ENCODE results near the gene OCIAD1. TPM values are rescaled to one million over a fixed set of nuclear protein-coding genes. Genes with fewer than 3 reads are reported as not detected.
A peak's percentile ranks its signal among the peaks of the same experiment; 100 is the strongest.

OCIAD1 gene
- total and polyA plus RNA-seq, 12 donors, result 97.7 to 403 (median 171) TPM

DNA sequence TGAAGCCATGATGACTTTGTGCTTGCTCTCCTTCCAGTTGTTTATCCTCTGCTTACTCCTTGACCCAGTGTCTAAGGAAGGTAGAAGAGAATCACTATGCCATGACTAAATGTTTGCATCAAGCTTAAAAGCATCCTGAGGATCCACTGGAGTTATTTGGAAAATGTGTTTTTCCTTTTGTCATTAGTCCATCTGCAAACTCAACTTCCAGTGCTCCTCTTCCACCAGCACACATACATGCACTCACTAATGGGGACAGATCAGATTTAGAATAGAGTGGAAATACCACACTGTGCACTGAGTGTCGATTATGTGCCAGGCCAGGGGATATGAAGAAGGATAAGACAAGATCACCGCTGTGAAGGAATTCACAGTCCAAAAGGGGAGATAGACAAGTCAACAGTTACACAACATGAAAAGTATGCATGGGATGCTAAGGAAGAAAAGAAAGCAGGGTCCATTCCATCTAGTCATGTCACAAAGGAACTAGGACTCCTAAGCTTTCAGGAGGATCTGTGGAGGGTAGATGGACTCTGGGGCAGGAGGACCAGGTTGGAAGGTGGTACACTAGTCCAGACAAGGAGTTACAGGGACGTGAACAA, 73.8 kb downstream of the OCIAD1 start:
- Histone ChIP-seq H3K4me1 (replicated peaks in 1 of 2) (peaks cover 3 to 18% of the 10 kb centered on the region in 2 donors), H3K4me3 (no peak overlapping the region), H3K36me3 (replicated peaks in 1 of 2) (no peaks in the 10 kb centered on the region), H3K27ac (no peak overlapping the region), H3K9me3 (replicated peaks in 1 of 3) (no peaks in the 10 kb centered on the region), H3K27me3 (no peaks in the 10 kb centered on the region)
- intact Hi-C loops (cut with DNase I), result loop anchor here in 1 of 2 donors (10.0 kb wide), 2 partner anchors 50 to 70 kb away; partner anchors contain the start of gene OCIAD1
- DNase-seq, result no peak
- TF ChIP-seq POLR2A (IDR thresholded peaks at IDR 0.05), result no peak
- TF ChIP-seq, protein P1, sequence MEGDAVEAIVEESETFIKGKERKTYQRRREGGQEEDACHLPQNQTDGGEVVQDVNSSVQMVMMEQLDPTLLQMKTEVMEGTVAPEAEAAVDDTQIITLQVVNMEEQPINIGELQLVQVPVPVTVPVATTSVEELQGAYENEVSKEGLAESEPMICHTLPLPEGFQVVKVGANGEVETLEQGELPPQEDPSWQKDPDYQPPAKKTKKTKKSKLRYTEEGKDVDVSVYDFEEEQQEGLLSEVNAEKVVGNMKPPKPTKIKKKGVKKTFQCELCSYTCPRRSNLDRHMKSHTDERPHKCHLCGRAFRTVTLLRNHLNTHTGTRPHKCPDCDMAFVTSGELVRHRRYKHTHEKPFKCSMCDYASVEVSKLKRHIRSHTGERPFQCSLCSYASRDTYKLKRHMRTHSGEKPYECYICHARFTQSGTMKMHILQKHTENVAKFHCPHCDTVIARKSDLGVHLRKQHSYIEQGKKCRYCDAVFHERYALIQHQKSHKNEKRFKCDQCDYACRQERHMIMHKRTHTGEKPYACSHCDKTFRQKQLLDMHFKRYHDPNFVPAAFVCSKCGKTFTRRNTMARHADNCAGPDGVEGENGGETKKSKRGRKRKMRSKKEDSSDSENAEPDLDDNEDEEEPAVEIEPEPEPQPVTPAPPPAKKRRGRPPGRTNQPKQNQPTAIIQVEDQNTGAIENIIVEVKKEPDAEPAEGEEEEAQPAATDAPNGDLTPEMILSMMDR (IDR thresholded peaks at IDR 0.05), result no peak
- WGBS, 4 donors, result 95 to 98% (median 96%) methylated on average over 3 of the region's 3 CpGs

DNA sequence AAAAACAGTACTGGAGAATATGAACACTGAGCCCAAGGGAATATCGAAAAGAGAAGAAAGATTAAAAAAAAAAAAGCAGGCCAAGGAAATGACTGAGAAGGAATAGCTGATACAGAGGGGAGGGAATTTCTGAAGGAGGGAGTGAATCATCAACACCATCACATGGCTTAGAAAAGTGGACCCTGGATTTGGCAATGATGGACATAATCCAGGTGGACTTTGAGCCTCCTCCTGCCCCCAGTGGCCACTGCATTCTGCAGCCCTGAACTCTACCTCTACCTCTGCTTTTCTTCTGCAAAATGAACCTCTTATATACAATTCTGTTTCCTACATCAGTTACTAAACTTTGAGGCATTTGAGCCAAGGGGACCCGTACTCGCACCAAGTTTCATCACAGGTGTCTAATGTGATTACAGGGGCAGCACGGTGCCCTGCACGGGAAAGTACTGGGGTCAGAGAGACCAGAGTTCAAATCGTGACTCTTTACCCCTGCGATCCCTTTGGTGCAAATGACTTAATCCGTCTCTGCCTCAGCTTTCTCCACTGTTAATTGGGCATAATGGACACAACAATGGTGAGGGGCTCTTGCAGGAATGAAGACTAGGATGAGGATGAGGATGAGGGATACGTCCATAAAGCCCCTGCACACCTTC, 74.6 kb downstream of the OCIAD1 start:
- Histone ChIP-seq H3K36me3 (replicated peaks in 1 of 2) (no peaks in the 10 kb centered on the region), H3K27me3 (no peaks in the 10 kb centered on the region), H3K27ac (no peak overlapping the region), H3K4me1 (replicated peaks in 1 of 2) (peaks cover 3 to 18% of the 10 kb centered on the region in 2 donors), H3K9me3 (replicated peaks in 1 of 3) (no peaks in the 10 kb centered on the region), H3K4me3 (peak overlapping the region in 1 of 4 donors; percentile 89)
- intact Hi-C loops (cut with DNase I), result loop anchor here in 1 of 2 donors (10.0 kb wide), 2 partner anchors 49 to 71 kb away; partner anchors contain the start of gene OCIAD1
- TF ChIP-seq POLR2A (IDR thresholded peaks at IDR 0.05), result no peak
- TF ChIP-seq, protein P1 (IDR thresholded peaks at IDR 0.05), result no peak
- WGBS, 4 donors, result 79 to 84% (median 81%) methylated on average over 9 of the region's 9 CpGs
- no peak for DNase-seq

DNA sequence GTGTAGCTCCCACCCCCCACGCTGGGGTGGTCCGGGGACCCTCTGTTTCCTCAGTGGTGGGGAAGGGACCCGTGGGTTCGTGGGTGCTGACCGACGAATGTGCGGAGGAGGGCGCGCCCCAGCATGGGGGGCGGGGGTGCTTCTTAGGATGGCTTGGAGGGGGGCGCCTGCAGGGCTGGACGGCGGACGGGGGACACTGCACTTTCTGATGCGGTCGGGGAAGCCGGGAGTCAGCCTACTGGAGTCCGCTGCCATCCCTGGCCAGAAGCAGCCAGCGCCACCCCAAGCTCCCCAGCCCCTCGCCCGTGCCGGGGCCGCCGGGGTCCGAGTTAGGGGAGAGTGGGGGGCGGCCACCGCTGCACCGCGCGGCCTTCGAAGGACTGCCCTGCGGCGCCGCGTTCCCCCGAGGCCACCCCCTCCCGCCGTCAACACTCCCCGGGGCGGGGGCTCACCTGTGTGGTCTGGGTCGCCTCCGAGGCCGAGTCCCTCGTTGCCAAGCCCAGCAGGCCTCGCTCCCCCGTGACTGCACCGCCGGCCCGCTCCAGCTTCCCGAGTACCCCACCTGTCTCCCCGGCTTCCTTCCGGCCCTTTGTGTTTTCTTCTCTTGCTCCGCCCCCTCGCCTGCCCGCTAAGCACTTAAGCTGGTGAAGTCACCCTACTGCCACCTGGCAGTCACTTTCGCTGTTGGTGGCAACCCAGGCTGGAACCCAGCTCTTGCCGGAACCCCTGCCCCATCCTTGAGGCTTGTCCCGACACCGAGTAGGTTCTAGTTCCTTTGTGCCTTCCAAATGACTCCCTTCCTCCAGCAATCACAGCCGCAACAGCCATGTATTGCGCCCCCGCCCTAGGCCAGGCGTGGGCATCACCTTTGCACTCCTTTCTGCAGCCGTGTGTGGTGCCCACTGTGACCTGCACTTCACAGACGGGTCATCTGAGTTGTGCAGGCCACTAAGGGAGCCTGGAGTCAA, 75.6 kb downstream of the OCIAD1 start, which contains the start of gene OCIAD2:
OCIAD2 (minus strand) TSS at position 569 of the 968 bp plus-strand sequence. CDS start 2,225 bp downstream, outside the sequence.
- intact Hi-C loops (cut with DNase I), result loop anchor here in 1 of 2 donors (10.0 kb wide), 2 partner anchors 48 to 72 kb away; partner anchors contain the start of gene OCIAD1
- peak; percentile 68 to 88 (median 78) for DNase-seq
- Histone ChIP-seq H3K36me3 (replicated peaks in 1 of 2) (no peaks in the 10 kb centered on the region), H3K4me1 (replicated peaks in 1 of 2) (peaks cover 3 to 18% of the 10 kb centered on the region in 2 donors), H3K27ac (peak within 1 kb of the TSS in 3 of 5 donors; percentile 21 to 73 (median 33)), H3K27me3 (no peaks in the 10 kb centered on the region), H3K9me3 (replicated peaks in 1 of 3) (no peaks in the 10 kb centered on the region), H3K4me3 (peak within 1 kb of the TSS in 3 of 4 donors; percentile 14 to 89 (median 83))
- WGBS, 4 donors, result 7 to 20% (median 13%) methylated on average over 16 to 65 of the region's 65 CpGs
- TF ChIP-seq POLR2A (IDR thresholded peaks at IDR 0.05), result peak; percentile 45 to 69
- TF ChIP-seq, protein P1 (IDR thresholded peaks at IDR 0.05), result peak in 1 of 6 experiments; percentile 20

Measured in adrenal gland (tissue), 12 donors.